ENCODE measurements around the gene SLC9A3. TPM values are rescaled to one million over a fixed set of nuclear protein-coding genes. Genes with fewer than 3 reads are reported as not detected.
A peak's percentile ranks its signal among the peaks of the same experiment; 100 is the strongest.

The SLC9A3 gene
- polyA plus RNA-seq, 3 donors, result 0.31 to 0.42 (median 0.36) TPM

GRCh38 chr5:546376-546908, 22.2 kb upstream of the SLC9A3 start:
- Histone ChIP-seq H3K4me2 (replicated peaks; ENCODE audit: extremely low read depth, low read length, poor library complexity, severe bottlenecking) (no peak overlapping the region), H3K9ac (ENCODE audit: insufficient read depth, low read length, poor library complexity, severe bottlenecking) (no peak overlapping the region), H4K20me1 (ENCODE audit: insufficient read depth, low read length) (no peaks in the 10 kb centered on the region), H3K4me1 (ENCODE audit: control insufficient read depth in 1 of 2, insufficient read depth in 2 of 2, low read length in 2 of 2) (peaks cover 19 to 25% of the 10 kb centered on the region in 2 donors), H3K27ac (ENCODE audit: low read depth in 1 of 2, low read length in 2 of 2) (no peak overlapping the region), H3K4me3 (replicated peaks in 1 of 3; ENCODE audit: low read depth in 2 of 3, low read length in 3 of 3) (no peak overlapping the region), H3K27me3 (ENCODE audit: control insufficient read depth in 2 of 2, insufficient read depth in 2 of 2, low read length in 2 of 2) (peaks cover 2 to 71% of the 10 kb centered on the region in 2 donors), H3K79me2 (ENCODE audit: insufficient read depth, low read length) (no peaks in the 10 kb centered on the region), H2AFZ (ENCODE audit: insufficient read depth, low read depth, low read length, poor library complexity, severe bottlenecking) (no peak overlapping the region), H3K36me3 (replicated peaks in 1 of 2; ENCODE audit: control insufficient read depth in 1 of 2, insufficient read depth in 2 of 2, low read length in 2 of 2) (no peaks in the 10 kb centered on the region), H3K9me3 (replicated peaks in 1 of 2; ENCODE audit: control insufficient read depth in 1 of 2, insufficient read depth in 1 of 2, low read length in 2 of 2) (peaks cover 12 to 18% of the 10 kb centered on the region in 2 donors)
- Mint-ChIP-seq H3K27ac (no peak overlapping the region), H3K27me3 (ENCODE audit: low read depth in 3 of 3) (peaks cover 55 to 86% (median 65%) of the 10 kb centered on the region in 3 donors), H3K4me1 (peaks cover 31% of the 10 kb centered on the region), H3K36me3 (peaks cover 2 to 12% of the 10 kb centered on the region in 2 donors), H3K4me3 (peak overlapping the region in 1 of 2 donors; percentile 15), H3K9me3 (peaks cover 7 to 27% (median 16%) of the 10 kb centered on the region in 7 donors)
- intact Hi-C loops (cut with micrococcal nuclease), result loop anchor here (10.0 kb wide), 2 partner anchors 72 to 102 kb away; partner anchors contain the start of gene EXOC3 (in 1 of the 2)
- 88% methylated on average over 9 of the region's 14 CpGs for WGBS (ENCODE audit: insufficient coverage)
- no peak for TF ChIP-seq CTCF (IDR thresholded peaks at IDR 0.05)
- no peak for DNase-seq

- whole genome bisulfite sequencing (ENCODE audit: insufficient coverage), result 98% methylated on average over 6 of the region's 12 CpGs
- Histone ChIP-seq H3K9me3 (replicated peaks in 1 of 2; ENCODE audit: control insufficient read depth in 1 of 2, insufficient read depth in 1 of 2, low read length in 2 of 2) (peaks cover 12 to 18% of the 10 kb centered on the region in 2 donors), H4K20me1 (ENCODE audit: insufficient read depth, low read length) (no peaks in the 10 kb centered on the region), H2AFZ (ENCODE audit: insufficient read depth, low read depth, low read length, poor library complexity, severe bottlenecking) (no peak overlapping the region), H3K79me2 (ENCODE audit: insufficient read depth, low read length) (no peaks in the 10 kb centered on the region), H3K4me3 (replicated peaks in 1 of 3; ENCODE audit: low read depth in 2 of 3, low read length in 3 of 3) (no peak overlapping the region), H3K9ac (ENCODE audit: insufficient read depth, low read length, poor library complexity, severe bottlenecking) (no peak overlapping the region), H3K4me1 (ENCODE audit: control insufficient read depth in 1 of 2, insufficient read depth in 2 of 2, low read length in 2 of 2) (peaks cover 19 to 25% of the 10 kb centered on the region in 2 donors), H3K36me3 (replicated peaks in 1 of 2; ENCODE audit: control insufficient read depth in 1 of 2, insufficient read depth in 2 of 2, low read length in 2 of 2) (no peaks in the 10 kb centered on the region), H3K4me2 (replicated peaks; ENCODE audit: extremely low read depth, low read length, poor library complexity, severe bottlenecking) (no peak overlapping the region), H3K27ac (ENCODE audit: low read depth in 1 of 2, low read length in 2 of 2) (no peak overlapping the region), H3K27me3 (ENCODE audit: control insufficient read depth in 2 of 2, insufficient read depth in 2 of 2, low read length in 2 of 2) (peaks cover 2 to 72% of the 10 kb centered on the region in 2 donors)
- DNase-seq, result no peak
- Mint-ChIP-seq H3K27me3 (ENCODE audit: low read depth in 3 of 3) (peaks cover 54 to 86% (median 61%) of the 10 kb centered on the region in 3 donors), H3K9me3 (peaks cover 7 to 28% (median 16%) of the 10 kb centered on the region in 7 donors), H3K4me3 (peak overlapping the region in 1 of 2 donors; percentile 15), H3K27ac (peak overlapping the region in 2 of 7 donors; percentile 28 to 63), H3K36me3 (peaks cover 2 to 12% of the 10 kb centered on the region in 2 donors), H3K4me1 (peaks cover 31% of the 10 kb centered on the region)
- intact Hi-C loops (cut with micrococcal nuclease), result loop anchor here (10.0 kb wide), 2 partner anchors 71 to 101 kb away; partner anchors contain the start of gene EXOC3 (in 1 of the 2)
- no peak for TF ChIP-seq CTCF (IDR thresholded peaks at IDR 0.05)
Measured at GRCh38 chr5:545641-546375, 21.6 kb upstream of the SLC9A3 start.
